ENCODE data around the gene CSMD2.

DNA sequence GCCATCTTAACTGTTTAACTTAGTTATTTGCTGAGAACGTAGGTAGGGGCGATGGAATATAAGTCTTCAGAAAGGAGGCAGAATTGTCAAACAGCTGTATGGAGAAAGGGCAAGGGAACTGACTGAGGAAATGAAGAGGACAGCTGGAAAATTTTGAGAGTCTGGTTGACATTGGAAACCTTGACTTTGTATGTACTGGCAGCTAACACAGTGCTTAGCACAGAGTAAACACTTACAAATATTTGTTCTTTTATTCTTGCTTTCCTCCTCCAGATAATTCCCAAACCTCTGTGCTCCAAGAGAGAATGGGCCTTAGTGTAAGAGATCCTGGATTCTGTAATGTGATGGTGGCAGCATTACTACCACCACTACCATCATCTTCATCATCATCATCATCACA, 601.3 kb downstream of the CSMD2 start:
- no peak for TF ChIP-seq FOXM1 (IDR thresholded peaks at IDR 0.05; ENCODE audit: borderline replicate concordance, low read depth)
- no peak for TF ChIP-seq TAF1 (IDR thresholded peaks at IDR 0.05; ENCODE audit: low read depth)
- no peak for TF ChIP-seq EP300 (IDR thresholded peaks at IDR 0.05; ENCODE audit: borderline replicate concordance)
- TF ChIP-seq RAD21 (IDR thresholded peaks at IDR 0.05; ENCODE audit: low read depth), result no peak
- TF ChIP-seq, protein P1, sequence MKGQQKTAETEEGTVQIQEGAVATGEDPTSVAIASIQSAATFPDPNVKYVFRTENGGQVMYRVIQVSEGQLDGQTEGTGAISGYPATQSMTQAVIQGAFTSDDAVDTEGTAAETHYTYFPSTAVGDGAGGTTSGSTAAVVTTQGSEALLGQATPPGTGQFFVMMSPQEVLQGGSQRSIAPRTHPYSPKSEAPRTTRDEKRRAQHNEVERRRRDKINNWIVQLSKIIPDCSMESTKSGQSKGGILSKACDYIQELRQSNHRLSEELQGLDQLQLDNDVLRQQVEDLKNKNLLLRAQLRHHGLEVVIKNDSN (IDR thresholded peaks at IDR 0.05), result no peak
- TF ChIP-seq, protein P2, sequence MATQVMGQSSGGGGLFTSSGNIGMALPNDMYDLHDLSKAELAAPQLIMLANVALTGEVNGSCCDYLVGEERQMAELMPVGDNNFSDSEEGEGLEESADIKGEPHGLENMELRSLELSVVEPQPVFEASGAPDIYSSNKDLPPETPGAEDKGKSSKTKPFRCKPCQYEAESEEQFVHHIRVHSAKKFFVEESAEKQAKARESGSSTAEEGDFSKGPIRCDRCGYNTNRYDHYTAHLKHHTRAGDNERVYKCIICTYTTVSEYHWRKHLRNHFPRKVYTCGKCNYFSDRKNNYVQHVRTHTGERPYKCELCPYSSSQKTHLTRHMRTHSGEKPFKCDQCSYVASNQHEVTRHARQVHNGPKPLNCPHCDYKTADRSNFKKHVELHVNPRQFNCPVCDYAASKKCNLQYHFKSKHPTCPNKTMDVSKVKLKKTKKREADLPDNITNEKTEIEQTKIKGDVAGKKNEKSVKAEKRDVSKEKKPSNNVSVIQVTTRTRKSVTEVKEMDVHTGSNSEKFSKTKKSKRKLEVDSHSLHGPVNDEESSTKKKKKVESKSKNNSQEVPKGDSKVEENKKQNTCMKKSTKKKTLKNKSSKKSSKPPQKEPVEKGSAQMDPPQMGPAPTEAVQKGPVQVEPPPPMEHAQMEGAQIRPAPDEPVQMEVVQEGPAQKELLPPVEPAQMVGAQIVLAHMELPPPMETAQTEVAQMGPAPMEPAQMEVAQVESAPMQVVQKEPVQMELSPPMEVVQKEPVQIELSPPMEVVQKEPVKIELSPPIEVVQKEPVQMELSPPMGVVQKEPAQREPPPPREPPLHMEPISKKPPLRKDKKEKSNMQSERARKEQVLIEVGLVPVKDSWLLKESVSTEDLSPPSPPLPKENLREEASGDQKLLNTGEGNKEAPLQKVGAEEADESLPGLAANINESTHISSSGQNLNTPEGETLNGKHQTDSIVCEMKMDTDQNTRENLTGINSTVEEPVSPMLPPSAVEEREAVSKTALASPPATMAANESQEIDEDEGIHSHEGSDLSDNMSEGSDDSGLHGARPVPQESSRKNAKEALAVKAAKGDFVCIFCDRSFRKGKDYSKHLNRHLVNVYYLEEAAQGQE (IDR thresholded peaks at IDR 0.05; ENCODE audit: low read depth), result no peak
- TF ChIP-seq, protein P3, sequence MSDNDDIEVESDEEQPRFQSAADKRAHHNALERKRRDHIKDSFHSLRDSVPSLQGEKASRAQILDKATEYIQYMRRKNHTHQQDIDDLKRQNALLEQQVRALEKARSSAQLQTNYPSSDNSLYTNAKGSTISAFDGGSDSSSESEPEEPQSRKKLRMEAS (IDR thresholded peaks at IDR 0.05), result no peak
- no peak for TF ChIP-seq YY1 (IDR thresholded peaks at IDR 0.05; ENCODE audit: low read depth)
- no peak for TF ChIP-seq EGR1 (IDR thresholded peaks at IDR 0.05)
- no peak for TF ChIP-seq CREB1 (IDR thresholded peaks at IDR 0.05; ENCODE audit: low read depth)
- no peak for TF ChIP-seq NFIC (IDR thresholded peaks at IDR 0.05)
- no peak for TF ChIP-seq CEBPB (IDR thresholded peaks at IDR 0.05)
- TF ChIP-seq ZBTB7A (IDR thresholded peaks at IDR 0.05; ENCODE audit: low read depth), result no peak
